H9 (cell line): ENCODE measurements around the gene PER2. TPM values are rescaled to one million over a fixed set of nuclear protein-coding genes. Genes with fewer than 3 reads are reported as not detected.

Source experiments
- DNase-seq: peaks from one replicate; pipeline ENCODE4 v3.0.0-alpha.2; 2017
- H2AFZ ChIP-seq: one replicate; pipeline ENCODE4 v1.6.1; 2013; ENCODE audit warnings: mild to moderate bottlenecking, low read length, control low read depth, moderate library complexity
- H2AK5ac ChIP-seq: 2 replicates; pipeline ENCODE4 v1.6.1; 2013; ENCODE audit warnings: low read length, control low read depth, mixed read lengths; ENCODE audit not compliant: insufficient read length
- H2BK120ac ChIP-seq: one replicate; pipeline ENCODE4 v1.6.1; 2013; ENCODE audit warnings: low read depth, mild to moderate bottlenecking, low read length, control low read depth, inconsistent platforms; ENCODE audit not compliant: poor library complexity, severe bottlenecking
- H2BK12ac ChIP-seq: 2 replicates; pipeline ENCODE4 v1.6.1; 2013; ENCODE audit warnings: low read length, control low read depth, mixed read lengths, low read depth; ENCODE audit not compliant: insufficient read length
- H2BK15ac ChIP-seq: 2 replicates; pipeline ENCODE4 v1.6.1; 2013; ENCODE audit warnings: low read depth, low read length, control low read depth
- H2BK20ac ChIP-seq: one replicate; pipeline ENCODE4 v1.6.1; 2013; ENCODE audit warnings: low read depth, mild to moderate bottlenecking, low read length, control low read depth, inconsistent platforms; ENCODE audit not compliant: poor library complexity, severe bottlenecking
- H2BK5ac ChIP-seq: 2 replicates; pipeline ENCODE4 v1.6.1; 2013; ENCODE audit warnings: low read length, control low read depth, mixed read lengths; ENCODE audit not compliant: insufficient read length
- H3K14ac ChIP-seq: 2 replicates; pipeline ENCODE4 v1.6.1; 2013; ENCODE audit warnings: low read length, control low read depth; ENCODE audit not compliant: insufficient read depth
- H3K18ac ChIP-seq: 2 replicates; pipeline ENCODE4 v1.6.1; 2013; ENCODE audit warnings: low read depth, mild to moderate bottlenecking, mixed read lengths, low read length, control low read depth; ENCODE audit not compliant: insufficient read length
- H3K23ac ChIP-seq: 2 replicates; pipeline ENCODE4 v1.6.1; 2013; ENCODE audit warnings: low read length, control low read depth, mixed read lengths, low read depth; ENCODE audit not compliant: insufficient read length
- H3K23me2 ChIP-seq: 2 replicates; pipeline ENCODE4 v1.6.1; 2013; ENCODE audit warnings: low read depth, mild to moderate bottlenecking, mixed read lengths, low read length, control low read depth; ENCODE audit not compliant: insufficient read length, poor library complexity, severe bottlenecking
- H3K27ac ChIP-seq: 2 replicates; pipeline ENCODE4 v1.5.1; 2013; ENCODE audit warnings: low read length, control low read depth, mixed read lengths, low read depth; ENCODE audit not compliant: insufficient read length
- H3K27me3 ChIP-seq: 2 replicates; pipeline ENCODE4 v1.6.1; 2013; ENCODE audit warnings: low read length, control low read depth, inconsistent platforms; ENCODE audit not compliant: insufficient read depth
- H3K4ac ChIP-seq: 2 replicates; pipeline ENCODE4 v1.6.1; 2013; ENCODE audit warnings: low read depth, mild to moderate bottlenecking, control low read depth, inconsistent platforms, low read length, moderate library complexity
- H3K4me1 ChIP-seq: 2 replicates; pipeline ENCODE4 v1.6.1; 2013; ENCODE audit warnings: low read length, control low read depth, inconsistent platforms; ENCODE audit not compliant: insufficient read depth
- H3K4me2 ChIP-seq: 2 replicates; pipeline ENCODE4 v1.6.1; 2013; ENCODE audit warnings: low read length, control low read depth, mixed read lengths; ENCODE audit not compliant: insufficient read length, insufficient read depth
- H3K56ac ChIP-seq: 2 replicates; pipeline ENCODE4 v1.6.1; 2013; ENCODE audit warnings: low read depth, mild to moderate bottlenecking, mixed read lengths, low read length, control low read depth; ENCODE audit not compliant: insufficient read length
- H3K79me1 ChIP-seq: 2 replicates; pipeline ENCODE4 v1.6.1; 2013; ENCODE audit warnings: low read depth, mild to moderate bottlenecking, moderate library complexity, low read length, control low read depth, inconsistent platforms; ENCODE audit not compliant: insufficient read depth, poor library complexity, severe bottlenecking
- H3K79me2 ChIP-seq: 2 replicates; pipeline ENCODE4 v1.6.1; 2013; ENCODE audit warnings: low read length, control low read depth, inconsistent platforms; ENCODE audit not compliant: insufficient read depth
- H3K9ac ChIP-seq: 2 replicates; pipeline ENCODE4 v1.6.1; 2013; ENCODE audit warnings: low read length, control low read depth, mixed read lengths; ENCODE audit not compliant: insufficient read length; ENCODE audit errors: extremely low read depth
- H3K9me3 ChIP-seq: one replicate; pipeline ENCODE4 v1.6.1; 2013; ENCODE audit warnings: low read depth, low read length, inconsistent platforms; ENCODE audit not compliant: control insufficient read depth
- H3T11ph ChIP-seq: one replicate; pipeline ENCODE4 v1.6.1; 2013; ENCODE audit warnings: mild to moderate bottlenecking, low read length, control low read depth, inconsistent platforms
- H4K20me1 ChIP-seq: one replicate; pipeline ENCODE4 v1.6.1; 2013; ENCODE audit not compliant: control insufficient read depth, insufficient read length, insufficient read depth
- H4K5ac ChIP-seq: 2 replicates; pipeline ENCODE4 v1.6.1; 2013; ENCODE audit warnings: low read depth, mild to moderate bottlenecking, mixed read lengths, low read length, control low read depth; ENCODE audit not compliant: insufficient read length
- H4K8ac ChIP-seq: replicated peaks from 2 replicates; pipeline ENCODE4 v1.6.1; 2013; ENCODE audit warnings: low read length, control low read depth, mixed read lengths, low read depth; ENCODE audit not compliant: insufficient read length
- H4K91ac ChIP-seq: 2 replicates; pipeline ENCODE4 v1.6.1; 2013; ENCODE audit warnings: low read depth, mild to moderate bottlenecking, moderate library complexity, mixed read lengths, low read length, control low read depth; ENCODE audit not compliant: insufficient read length
- H3K27ac Mint-ChIP-seq, 3 experiments: 2 replicates in 2 of 3; 3 replicates in 1 of 3; pipeline ENCODE4 v1.8.0; 2020 to 2021; ENCODE audit warnings: mixed read lengths in 3 of 3, mild to moderate bottlenecking in 1 of 3, moderate library complexity in 1 of 3
- H3K27me3 Mint-ChIP-seq: 2 replicates; pipeline ENCODE4 v1.8.0; 2021; ENCODE audit warnings: low read depth, mild to moderate bottlenecking, moderate library complexity, mixed read lengths
- H3K36me3 Mint-ChIP-seq, 3 experiments: 2 replicates in 2 of 3; 3 replicates in 1 of 3; pipeline ENCODE4 v1.8.0; 2020 to 2021; ENCODE audit warnings: low read depth in 3 of 3, mixed read lengths in 3 of 3; ENCODE audit not compliant: insufficient read depth in 1 of 3
- H3K4me1 Mint-ChIP-seq, 2 experiments: 2 replicates each; pipeline ENCODE4 v1.8.0; 2020; ENCODE audit warnings: mixed read lengths in 2 of 2
- H3K4me3 Mint-ChIP-seq, 2 experiments: 2 replicates in 1 of 2; 3 replicates in 1 of 2; pipeline ENCODE4 v1.8.0; 2020 to 2021; ENCODE audit warnings: mild to moderate bottlenecking in 2 of 2, mixed read lengths in 2 of 2, moderate library complexity in 1 of 2
- H3K9me3 Mint-ChIP-seq, 2 experiments: 2 replicates in 1 of 2; 3 replicates in 1 of 2; pipeline ENCODE4 v1.8.0; 2020; ENCODE audit warnings: mild to moderate bottlenecking in 2 of 2, mixed read lengths in 2 of 2, moderate library complexity in 1 of 2
- WGBS: extraction: QIAGEN DNeasy Blood & Tissue Kit; methylation state at CpG from one replicate; pipeline ENCODE4 v1.1.7; 2013; ENCODE audit warnings: missing lambda C conversion rate, low lambda C conversion rate, mixed read lengths; ENCODE audit not compliant: insufficient read length; ENCODE audit errors: extremely low coverage; 5-methylcytosine and 5-hydroxymethylcytosine counted together
- total RNA-seq: library from RNA; stranded (reverse); gene quantifications from 2 replicates; pipeline ENCODE4 v1.2.1, GENCODE V29; 2021
- TF ChIP-seq, protein P1 (sequence below): fragments of 200-600 bp; sonication (generic); conservative IDR thresholded peaks from 3 replicates; pipeline ENCODE4 v1.8.0; 2021; ENCODE audit warnings: antibody characterized with exemption, mild to moderate bottlenecking

The PER2 gene
- total RNA-seq, 1 experiment from 2014 or later: 12.9 TPM

- Mint-ChIP-seq H3K4me3 (no peak overlapping the region), H3K27me3 (no peaks in the 10 kb centered on the region; the same call in 1 of the 2 replicates), H3K4me1 (peaks cover 6 to 9% of the 10 kb centered on the region in 2 experiments), H3K9me3 (no peaks in the 10 kb centered on the region), H3K27ac (no peak overlapping the region), H3K36me3 (no peaks in the 10 kb centered on the region)
- no peak overlapping the region for H2BK12ac ChIP-seq
- no peak overlapping the region for H2BK120ac ChIP-seq
- no peak overlapping the region for H3K27ac ChIP-seq
- H3K18ac ChIP-seq: no peak overlapping the region
- H4K20me1 ChIP-seq: no peaks in the 10 kb centered on the region
- WGBS: no CpG with 5 or more reads among the region's 12 CpGs
- no peaks in the 10 kb centered on the region for H3K9me3 ChIP-seq
- H3K56ac ChIP-seq: no peak overlapping the region
- no peak overlapping the region for H3K23ac ChIP-seq
- H2AK5ac ChIP-seq: no peak overlapping the region
- no peaks in the 10 kb centered on the region for H3K27me3 ChIP-seq
- no peak overlapping the region for H3K4ac ChIP-seq
- H3K23me2 ChIP-seq: no peaks in the 10 kb centered on the region
- H2AFZ ChIP-seq: no peak overlapping the region
- H3K4me1 ChIP-seq: no peaks in the 10 kb centered on the region
- no peak overlapping the region for H3K9ac ChIP-seq
- no peak overlapping the region for H3T11ph ChIP-seq
- no peak overlapping the region for H3K14ac ChIP-seq
- H3K79me2 ChIP-seq: no peaks in the 10 kb centered on the region
- no peak for DNase-seq
- TF ChIP-seq, protein P1, sequence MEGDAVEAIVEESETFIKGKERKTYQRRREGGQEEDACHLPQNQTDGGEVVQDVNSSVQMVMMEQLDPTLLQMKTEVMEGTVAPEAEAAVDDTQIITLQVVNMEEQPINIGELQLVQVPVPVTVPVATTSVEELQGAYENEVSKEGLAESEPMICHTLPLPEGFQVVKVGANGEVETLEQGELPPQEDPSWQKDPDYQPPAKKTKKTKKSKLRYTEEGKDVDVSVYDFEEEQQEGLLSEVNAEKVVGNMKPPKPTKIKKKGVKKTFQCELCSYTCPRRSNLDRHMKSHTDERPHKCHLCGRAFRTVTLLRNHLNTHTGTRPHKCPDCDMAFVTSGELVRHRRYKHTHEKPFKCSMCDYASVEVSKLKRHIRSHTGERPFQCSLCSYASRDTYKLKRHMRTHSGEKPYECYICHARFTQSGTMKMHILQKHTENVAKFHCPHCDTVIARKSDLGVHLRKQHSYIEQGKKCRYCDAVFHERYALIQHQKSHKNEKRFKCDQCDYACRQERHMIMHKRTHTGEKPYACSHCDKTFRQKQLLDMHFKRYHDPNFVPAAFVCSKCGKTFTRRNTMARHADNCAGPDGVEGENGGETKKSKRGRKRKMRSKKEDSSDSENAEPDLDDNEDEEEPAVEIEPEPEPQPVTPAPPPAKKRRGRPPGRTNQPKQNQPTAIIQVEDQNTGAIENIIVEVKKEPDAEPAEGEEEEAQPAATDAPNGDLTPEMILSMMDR: peak; percentile 60
- no peak overlapping the region for H2BK15ac ChIP-seq
- no peak overlapping the region for H4K5ac ChIP-seq
- no peak overlapping the region for H2BK5ac ChIP-seq
- no peak overlapping the region for H4K91ac ChIP-seq
- no peak overlapping the region for H2BK20ac ChIP-seq
- H3K4me2 ChIP-seq: no peak overlapping the region
- H3K79me1 ChIP-seq: no peaks in the 10 kb centered on the region
- no peak overlapping the region for H4K8ac ChIP-seq
Observed at GRCh38 chr2:238305092-238305862, 16.9 kb upstream of the PER2 start.
